ENCODE results near the gene MICB. TPM values are rescaled to one million over a fixed set of nuclear protein-coding genes. Genes with fewer than 3 reads are reported as not detected.

Gene MICB
- total RNA-seq, 1 donor from 2014 or later, result 5.8 TPM

GRCh38 chr6:31528821-31529328, 30.9 kb downstream of the MICB start, which contains the start of gene MCCD1:
TSS of gene MCCD1 (plus strand) at chr6:31528962. CDS start at chr6:31529015, 53 bp downstream.
- Histone ChIP-seq H3K9ac (ENCODE audit: low read length) (no peak within 1 kb of the TSS), H3K4me3 (ENCODE audit: insufficient read depth, low read depth, low read length) (no peak within 1 kb of the TSS), H3K4me2 (ENCODE audit: low read length) (no peak within 1 kb of the TSS), H2AFZ (ENCODE audit: low read depth, low read length) (no peak within 1 kb of the TSS), H3K79me2 (ENCODE audit: insufficient read depth, low read length) (peaks cover 9% of the 10 kb centered on the region), H3K27me3 (ENCODE audit: insufficient read depth, low read length) (no peaks in the 10 kb centered on the region), H4K20me1 (ENCODE audit: insufficient read depth, low read length) (peaks cover 62% of the 10 kb centered on the region), H3K36me3 (ENCODE audit: insufficient read depth, low read length) (peaks cover 34% of the 10 kb centered on the region), H3K27ac (ENCODE audit: low read depth, low read length) (no peak within 1 kb of the TSS), H3K4me1 (ENCODE audit: insufficient read depth, low read length) (peaks cover 8% of the 10 kb centered on the region), H3K9me3 (ENCODE audit: insufficient read depth, low read depth, low read length) (no peaks in the 10 kb centered on the region)
- Mint-ChIP-seq H3K27me3 (ENCODE audit: low read depth, unreplicated experiment) (no peaks in the 10 kb centered on the region), H3K4me3 (ENCODE audit: unreplicated experiment) (no peak within 1 kb of the TSS), H3K27ac (ENCODE audit: unreplicated experiment) (no peak within 1 kb of the TSS), H3K36me3 (ENCODE audit: low read depth, unreplicated experiment) (peaks cover 6% of the 10 kb centered on the region), H3K9me3 (ENCODE audit: unreplicated experiment) (no peaks in the 10 kb centered on the region), H3K4me1 (ENCODE audit: low read depth, unreplicated experiment) (peaks cover 7% of the 10 kb centered on the region)
- DNase-seq (ENCODE audit: low read depth) (no peak), FAIRE-seq (no peak)
- TF ChIP-seq, protein P1, sequence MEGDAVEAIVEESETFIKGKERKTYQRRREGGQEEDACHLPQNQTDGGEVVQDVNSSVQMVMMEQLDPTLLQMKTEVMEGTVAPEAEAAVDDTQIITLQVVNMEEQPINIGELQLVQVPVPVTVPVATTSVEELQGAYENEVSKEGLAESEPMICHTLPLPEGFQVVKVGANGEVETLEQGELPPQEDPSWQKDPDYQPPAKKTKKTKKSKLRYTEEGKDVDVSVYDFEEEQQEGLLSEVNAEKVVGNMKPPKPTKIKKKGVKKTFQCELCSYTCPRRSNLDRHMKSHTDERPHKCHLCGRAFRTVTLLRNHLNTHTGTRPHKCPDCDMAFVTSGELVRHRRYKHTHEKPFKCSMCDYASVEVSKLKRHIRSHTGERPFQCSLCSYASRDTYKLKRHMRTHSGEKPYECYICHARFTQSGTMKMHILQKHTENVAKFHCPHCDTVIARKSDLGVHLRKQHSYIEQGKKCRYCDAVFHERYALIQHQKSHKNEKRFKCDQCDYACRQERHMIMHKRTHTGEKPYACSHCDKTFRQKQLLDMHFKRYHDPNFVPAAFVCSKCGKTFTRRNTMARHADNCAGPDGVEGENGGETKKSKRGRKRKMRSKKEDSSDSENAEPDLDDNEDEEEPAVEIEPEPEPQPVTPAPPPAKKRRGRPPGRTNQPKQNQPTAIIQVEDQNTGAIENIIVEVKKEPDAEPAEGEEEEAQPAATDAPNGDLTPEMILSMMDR (IDR thresholded peaks at IDR 0.05; ENCODE audit: insufficient read depth, low read depth, low read length), result no peak
- TF ChIP-seq EZH2 (IDR thresholded peaks at IDR 0.05; ENCODE audit: insufficient read depth, low read length), result no peak

- Histone ChIP-seq H3K36me3 (ENCODE audit: insufficient read depth, low read length) (peaks cover 39% of the 10 kb centered on the region), H3K79me2 (ENCODE audit: insufficient read depth, low read length) (peaks cover 16% of the 10 kb centered on the region), H3K4me1 (ENCODE audit: insufficient read depth, low read length) (peaks cover 8% of the 10 kb centered on the region), H3K9me3 (ENCODE audit: insufficient read depth, low read depth, low read length) (no peaks in the 10 kb centered on the region), H2AFZ (ENCODE audit: low read depth, low read length) (no peak overlapping the region), H3K4me2 (ENCODE audit: low read length) (no peak overlapping the region), H3K9ac (ENCODE audit: low read length) (no peak overlapping the region), H4K20me1 (ENCODE audit: insufficient read depth, low read length) (peaks cover 68% of the 10 kb centered on the region), H3K27ac (ENCODE audit: low read depth, low read length) (no peak overlapping the region), H3K4me3 (ENCODE audit: insufficient read depth, low read depth, low read length) (no peak overlapping the region), H3K27me3 (ENCODE audit: insufficient read depth, low read length) (no peaks in the 10 kb centered on the region)
- Mint-ChIP-seq H3K27me3 (ENCODE audit: low read depth, unreplicated experiment) (no peaks in the 10 kb centered on the region), H3K4me1 (ENCODE audit: low read depth, unreplicated experiment) (peaks cover 7% of the 10 kb centered on the region), H3K4me3 (ENCODE audit: unreplicated experiment) (no peak overlapping the region), H3K36me3 (ENCODE audit: low read depth, unreplicated experiment) (peaks cover 6% of the 10 kb centered on the region), H3K27ac (ENCODE audit: unreplicated experiment) (no peak overlapping the region), H3K9me3 (ENCODE audit: unreplicated experiment) (no peaks in the 10 kb centered on the region)
- FAIRE-seq, result no peak
- no peak for TF ChIP-seq EZH2 (IDR thresholded peaks at IDR 0.05; ENCODE audit: insufficient read depth, low read length)
- TF ChIP-seq, protein P1 (IDR thresholded peaks at IDR 0.05; ENCODE audit: insufficient read depth, low read depth, low read length), result no peak
- no peak for DNase-seq (ENCODE audit: low read depth)
Observed at GRCh38 chr6:31529329-31530150, 31.6 kb downstream of the MICB start.

GRCh38 chr6:31530659-31531058, 32.7 kb downstream of the MICB start:
- Histone ChIP-seq H3K27ac (ENCODE audit: low read depth, low read length) (no peak overlapping the region), H3K36me3 (ENCODE audit: insufficient read depth, low read length) (peaks cover 50% of the 10 kb centered on the region), H4K20me1 (ENCODE audit: insufficient read depth, low read length) (peaks cover 80% of the 10 kb centered on the region), H3K4me1 (ENCODE audit: insufficient read depth, low read length) (peaks cover 7% of the 10 kb centered on the region), H3K27me3 (ENCODE audit: insufficient read depth, low read length) (no peaks in the 10 kb centered on the region), H2AFZ (ENCODE audit: low read depth, low read length) (no peak overlapping the region), H3K79me2 (ENCODE audit: insufficient read depth, low read length) (peaks cover 27% of the 10 kb centered on the region), H3K4me2 (ENCODE audit: low read length) (no peak overlapping the region), H3K9ac (ENCODE audit: low read length) (no peak overlapping the region), H3K4me3 (ENCODE audit: insufficient read depth, low read depth, low read length) (no peak overlapping the region), H3K9me3 (ENCODE audit: insufficient read depth, low read depth, low read length) (no peaks in the 10 kb centered on the region)
- Mint-ChIP-seq H3K36me3 (ENCODE audit: low read depth, unreplicated experiment) (peaks cover 11% of the 10 kb centered on the region), H3K4me1 (ENCODE audit: low read depth, unreplicated experiment) (peaks cover 8% of the 10 kb centered on the region), H3K27me3 (ENCODE audit: low read depth, unreplicated experiment) (no peaks in the 10 kb centered on the region), H3K9me3 (ENCODE audit: unreplicated experiment) (no peaks in the 10 kb centered on the region), H3K4me3 (ENCODE audit: unreplicated experiment) (no peak overlapping the region), H3K27ac (ENCODE audit: unreplicated experiment) (no peak overlapping the region)
- no peak for FAIRE-seq
- no peak for DNase-seq (ENCODE audit: low read depth)
- TF ChIP-seq, protein P1 (IDR thresholded peaks at IDR 0.05; ENCODE audit: insufficient read depth, low read depth, low read length), result no peak
- TF ChIP-seq EZH2 (IDR thresholded peaks at IDR 0.05; ENCODE audit: insufficient read depth, low read length), result no peak
